SK-N-SH treated with all-trans-retinoic acid at 6 μM for 48 hours (cell line): ENCODE data around the gene FOSB.

Experiments used
- ATAC-seq: fragments of 200-7000 bp; cut with Tn5 transposase; 3 replicates; pipeline ENCODE4 v1.9.1; 2020; ENCODE audit warnings: mild to moderate bottlenecking, moderate library complexity
- BACH2 ChIP-seq: fragments of 250-450 bp; sonication (Bioruptor Pico); IDR thresholded peaks from 2 replicates; pipeline ENCODE4 v1.9.0; 2021; ENCODE audit warnings: mild to moderate bottlenecking, borderline replicate concordance
- CSDC2 ChIP-seq: fragments of 250-450 bp; sonication (Bioruptor Pico); IDR thresholded peaks from 2 replicates; pipeline ENCODE4 v1.5.0; 2020; ENCODE audit warnings: mild to moderate bottlenecking, moderate library complexity
- ESRRG ChIP-seq: fragments of 250-450 bp; sonication (Bioruptor Pico); IDR thresholded peaks from 2 replicates; pipeline ENCODE4 v1.6.1; 2021; ENCODE audit warnings: mild to moderate bottlenecking
- ISL1 ChIP-seq: fragments of 250-450 bp; sonication (Bioruptor Pico); IDR thresholded peaks from 2 replicates; pipeline ENCODE4 v2.1.2; 2022; ENCODE audit warnings: mild to moderate bottlenecking, moderate library complexity
- OSR1 ChIP-seq: fragments of 250-450 bp; sonication (Bioruptor Pico); IDR thresholded peaks from 2 replicates; pipeline ENCODE4 v1.8.0; 2022; ENCODE audit warnings: moderate library complexity, mild to moderate bottlenecking, inconsistent platforms
- PPARA ChIP-seq: fragments of 250-450 bp; sonication (Bioruptor Pico); IDR thresholded peaks from 2 replicates; pipeline ENCODE4 v1.5.0; 2020; ENCODE audit warnings: mild to moderate bottlenecking, borderline replicate concordance
- RARB ChIP-seq: fragments of 250-450 bp; sonication (Bioruptor Pico); IDR thresholded peaks from 2 replicates; pipeline ENCODE4 v1.8.0; 2021; ENCODE audit warnings: mild to moderate bottlenecking, moderate library complexity
- SNAI2 ChIP-seq: fragments of 250-450 bp; sonication (Bioruptor Pico); IDR thresholded peaks from 2 replicates; pipeline ENCODE4 v1.5.0; 2020; ENCODE audit warnings: mild to moderate bottlenecking, moderate library complexity
- TCF4 ChIP-seq: fragments of 250-450 bp; sonication (Bioruptor Pico); IDR thresholded peaks from 2 replicates; pipeline ENCODE4 v1.8.0; 2021; ENCODE audit warnings: mild to moderate bottlenecking, moderate library complexity, borderline replicate concordance
- TOX ChIP-seq: fragments of 250-450 bp; sonication (Bioruptor Pico); IDR thresholded peaks from 2 replicates; pipeline ENCODE4 v1.8.0; 2021; ENCODE audit warnings: mild to moderate bottlenecking, moderate library complexity, borderline replicate concordance
- ZC3H10 ChIP-seq: fragments of 250-450 bp; sonication (Bioruptor Pico); IDR thresholded peaks from 2 replicates; pipeline ENCODE4 v1.5.1; 2021; ENCODE audit warnings: mild to moderate bottlenecking, moderate library complexity
- ZFP3 ChIP-seq: fragments of 250-450 bp; sonication (Bioruptor Pico); IDR thresholded peaks from 2 replicates; pipeline ENCODE4 v1.5.0; 2020; ENCODE audit warnings: mild to moderate bottlenecking, moderate library complexity
- ZNF565 ChIP-seq: fragments of 450-650 bp; formaldehyde crosslinking; conservative IDR thresholded peaks from 2 replicates; pipeline ENCODE4 v1.5.0; 2020; ENCODE audit warnings: low read depth, mild to moderate bottlenecking, moderate library complexity
- TF ChIP-seq, protein P1 (sequence below): fragments of 250-450 bp; sonication (Bioruptor Pico); IDR thresholded peaks from 2 replicates; pipeline ENCODE4 v1.8.0; 2020; ENCODE audit warnings: mild to moderate bottlenecking, moderate library complexity, borderline replicate concordance
- TF ChIP-seq, protein P2 (sequence below): fragments of 250-450 bp; sonication (Bioruptor Pico); IDR thresholded peaks from 2 replicates; pipeline ENCODE4 v1.5.0; 2020; ENCODE audit warnings: mild to moderate bottlenecking, moderate library complexity
- TF ChIP-seq, protein P3 (sequence below): fragments of 250-450 bp; sonication (Bioruptor Pico); IDR thresholded peaks from 2 replicates; pipeline ENCODE4 v1.8.0; 2021; ENCODE audit warnings: low read depth, mild to moderate bottlenecking, moderate library complexity, borderline replicate concordance
- TF ChIP-seq, protein P4 (sequence below): fragments of 250-450 bp; sonication (Bioruptor Pico); IDR thresholded peaks from 2 replicates; pipeline ENCODE4 v1.5.1; 2020; ENCODE audit warnings: low read depth, mild to moderate bottlenecking, moderate library complexity

FOSB gene

DNA sequence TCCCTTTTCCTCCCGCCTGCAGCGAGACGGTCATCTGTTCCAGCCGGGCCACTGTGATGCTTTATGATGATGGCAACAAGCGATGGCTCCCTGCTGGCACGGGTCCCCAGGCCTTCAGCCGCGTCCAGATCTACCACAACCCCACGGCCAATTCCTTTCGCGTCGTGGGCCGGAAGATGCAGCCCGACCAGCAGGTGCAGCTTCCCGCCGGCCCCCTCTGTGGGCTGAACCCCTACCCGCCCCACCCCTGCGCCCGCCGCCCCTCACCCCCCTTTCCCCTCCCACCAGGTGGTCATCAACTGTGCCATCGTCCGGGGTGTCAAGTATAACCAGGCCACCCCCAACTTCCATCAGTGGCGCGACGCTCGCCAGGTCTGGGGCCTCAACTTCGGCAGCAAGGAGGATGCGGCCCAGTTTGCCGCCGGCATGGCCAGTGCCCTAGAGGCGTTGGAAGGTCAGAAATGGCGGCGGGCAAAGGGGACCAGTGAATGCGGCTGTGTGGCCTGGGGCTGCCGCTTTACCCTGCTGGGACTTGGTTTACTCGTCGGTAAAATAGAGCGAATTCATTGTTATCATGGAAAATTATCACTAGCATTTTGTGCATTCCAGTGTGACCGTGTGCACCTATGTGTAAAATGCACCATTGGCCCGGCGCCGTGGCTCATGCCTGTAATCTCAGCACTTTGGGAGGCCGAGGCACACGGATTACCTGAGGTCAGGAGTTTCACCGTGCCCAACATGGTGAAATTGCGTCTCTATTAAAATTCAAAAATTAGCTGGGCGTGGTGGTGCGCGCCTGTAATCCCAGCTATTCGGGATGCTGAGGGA, 50.1 kb downstream of the FOSB start:
- no peak for ATAC-seq
- TF ChIP-seq, protein P1, sequence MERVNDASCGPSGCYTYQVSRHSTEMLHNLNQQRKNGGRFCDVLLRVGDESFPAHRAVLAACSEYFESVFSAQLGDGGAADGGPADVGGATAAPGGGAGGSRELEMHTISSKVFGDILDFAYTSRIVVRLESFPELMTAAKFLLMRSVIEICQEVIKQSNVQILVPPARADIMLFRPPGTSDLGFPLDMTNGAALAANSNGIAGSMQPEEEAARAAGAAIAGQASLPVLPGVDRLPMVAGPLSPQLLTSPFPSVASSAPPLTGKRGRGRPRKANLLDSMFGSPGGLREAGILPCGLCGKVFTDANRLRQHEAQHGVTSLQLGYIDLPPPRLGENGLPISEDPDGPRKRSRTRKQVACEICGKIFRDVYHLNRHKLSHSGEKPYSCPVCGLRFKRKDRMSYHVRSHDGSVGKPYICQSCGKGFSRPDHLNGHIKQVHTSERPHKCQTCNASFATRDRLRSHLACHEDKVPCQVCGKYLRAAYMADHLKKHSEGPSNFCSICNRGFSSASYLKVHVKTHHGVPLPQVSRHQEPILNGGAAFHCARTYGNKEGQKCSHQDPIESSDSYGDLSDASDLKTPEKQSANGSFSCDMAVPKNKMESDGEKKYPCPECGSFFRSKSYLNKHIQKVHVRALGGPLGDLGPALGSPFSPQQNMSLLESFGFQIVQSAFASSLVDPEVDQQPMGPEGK: no peak
- TF ChIP-seq SNAI2 (CRISPR knock-in tag) (no peak), PPARA (CRISPR knock-in tag) (no peak), OSR1 (CRISPR knock-in tag) (no peak), RARB (CRISPR knock-in tag) (no peak), ZC3H10 (CRISPR knock-in tag) (no peak)
- TF ChIP-seq, protein P2, sequence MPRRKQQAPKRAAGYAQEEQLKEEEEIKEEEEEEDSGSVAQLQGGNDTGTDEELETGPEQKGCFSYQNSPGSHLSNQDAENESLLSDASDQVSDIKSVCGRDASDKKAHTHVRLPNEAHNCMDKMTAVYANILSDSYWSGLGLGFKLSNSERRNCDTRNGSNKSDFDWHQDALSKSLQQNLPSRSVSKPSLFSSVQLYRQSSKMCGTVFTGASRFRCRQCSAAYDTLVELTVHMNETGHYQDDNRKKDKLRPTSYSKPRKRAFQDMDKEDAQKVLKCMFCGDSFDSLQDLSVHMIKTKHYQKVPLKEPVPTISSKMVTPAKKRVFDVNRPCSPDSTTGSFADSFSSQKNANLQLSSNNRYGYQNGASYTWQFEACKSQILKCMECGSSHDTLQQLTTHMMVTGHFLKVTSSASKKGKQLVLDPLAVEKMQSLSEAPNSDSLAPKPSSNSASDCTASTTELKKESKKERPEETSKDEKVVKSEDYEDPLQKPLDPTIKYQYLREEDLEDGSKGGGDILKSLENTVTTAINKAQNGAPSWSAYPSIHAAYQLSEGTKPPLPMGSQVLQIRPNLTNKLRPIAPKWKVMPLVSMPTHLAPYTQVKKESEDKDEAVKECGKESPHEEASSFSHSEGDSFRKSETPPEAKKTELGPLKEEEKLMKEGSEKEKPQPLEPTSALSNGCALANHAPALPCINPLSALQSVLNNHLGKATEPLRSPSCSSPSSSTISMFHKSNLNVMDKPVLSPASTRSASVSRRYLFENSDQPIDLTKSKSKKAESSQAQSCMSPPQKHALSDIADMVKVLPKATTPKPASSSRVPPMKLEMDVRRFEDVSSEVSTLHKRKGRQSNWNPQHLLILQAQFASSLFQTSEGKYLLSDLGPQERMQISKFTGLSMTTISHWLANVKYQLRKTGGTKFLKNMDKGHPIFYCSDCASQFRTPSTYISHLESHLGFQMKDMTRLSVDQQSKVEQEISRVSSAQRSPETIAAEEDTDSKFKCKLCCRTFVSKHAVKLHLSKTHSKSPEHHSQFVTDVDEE (CRISPR knock-in tag): no peak

DNA sequence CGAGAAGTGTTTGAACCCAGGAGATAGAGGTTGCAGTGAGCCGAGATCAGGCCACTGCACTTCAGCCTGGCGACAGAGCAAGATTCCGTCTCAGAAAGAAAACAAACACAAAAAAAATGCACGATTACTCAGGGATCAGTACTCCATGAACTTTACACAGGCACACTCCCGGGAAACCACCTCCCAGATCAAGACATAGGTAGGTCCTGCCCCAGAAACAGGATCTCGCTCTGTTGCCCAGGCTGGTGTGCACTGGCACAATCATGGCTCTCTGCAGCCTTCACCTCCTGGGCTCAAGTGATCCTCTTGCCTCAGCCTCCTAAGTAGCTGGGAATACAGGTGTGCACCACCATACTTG, 50.7 kb downstream of the FOSB start:
- no peak for ATAC-seq
- TF ChIP-seq ESRRG (CRISPR knock-in tag) (no peak), RARB (CRISPR knock-in tag) (no peak), CSDC2 (CRISPR knock-in tag) (no peak), TCF4 (CRISPR knock-in tag) (no peak), ISL1 (CRISPR knock-in tag) (no peak), SNAI2 (CRISPR knock-in tag) (no peak), ZNF565 (no peak), TOX (CRISPR knock-in tag) (no peak), ZFP3 (CRISPR knock-in tag) (no peak), BACH2 (CRISPR knock-in tag) (no peak), OSR1 (CRISPR knock-in tag) (no peak)
- TF ChIP-seq, protein P3, sequence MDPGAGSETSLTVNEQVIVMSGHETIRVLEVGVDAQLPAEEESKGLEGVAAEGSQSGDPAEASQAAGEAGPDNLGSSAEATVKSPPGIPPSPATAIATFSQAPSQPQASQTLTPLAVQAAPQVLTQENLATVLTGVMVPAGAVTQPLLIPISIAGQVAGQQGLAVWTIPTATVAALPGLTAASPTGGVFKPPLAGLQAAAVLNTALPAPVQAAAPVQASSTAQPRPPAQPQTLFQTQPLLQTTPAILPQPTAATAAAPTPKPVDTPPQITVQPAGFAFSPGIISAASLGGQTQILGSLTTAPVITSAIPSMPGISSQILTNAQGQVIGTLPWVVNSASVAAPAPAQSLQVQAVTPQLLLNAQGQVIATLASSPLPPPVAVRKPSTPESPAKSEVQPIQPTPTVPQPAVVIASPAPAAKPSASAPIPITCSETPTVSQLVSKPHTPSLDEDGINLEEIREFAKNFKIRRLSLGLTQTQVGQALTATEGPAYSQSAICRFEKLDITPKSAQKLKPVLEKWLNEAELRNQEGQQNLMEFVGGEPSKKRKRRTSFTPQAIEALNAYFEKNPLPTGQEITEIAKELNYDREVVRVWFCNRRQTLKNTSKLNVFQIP (CRISPR knock-in tag): no peak
- TF ChIP-seq, protein P1: no peak
- TF ChIP-seq, protein P4, sequence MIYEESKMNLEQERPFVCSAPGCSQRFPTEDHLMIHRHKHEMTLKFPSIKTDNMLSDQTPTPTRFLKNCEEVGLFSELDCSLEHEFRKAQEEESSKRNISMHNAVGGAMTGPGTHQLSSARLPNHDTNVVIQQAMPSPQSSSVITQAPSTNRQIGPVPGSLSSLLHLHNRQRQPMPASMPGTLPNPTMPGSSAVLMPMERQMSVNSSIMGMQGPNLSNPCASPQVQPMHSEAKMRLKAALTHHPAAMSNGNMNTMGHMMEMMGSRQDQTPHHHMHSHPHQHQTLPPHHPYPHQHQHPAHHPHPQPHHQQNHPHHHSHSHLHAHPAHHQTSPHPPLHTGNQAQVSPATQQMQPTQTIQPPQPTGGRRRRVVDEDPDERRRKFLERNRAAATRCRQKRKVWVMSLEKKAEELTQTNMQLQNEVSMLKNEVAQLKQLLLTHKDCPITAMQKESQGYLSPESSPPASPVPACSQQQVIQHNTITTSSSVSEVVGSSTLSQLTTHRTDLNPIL (CRISPR knock-in tag): no peak
- TF ChIP-seq, protein P2 (CRISPR knock-in tag): no peak
- TF ChIP-seq, all 23 proteins: peak for 0
